HepG2 (cell line): ENCODE data around the gene SNAPC4. TPM values are rescaled to one million over a fixed set of nuclear protein-coding genes. Genes with fewer than 3 reads are reported as not detected.

Experiments
- ATAC-seq: fragments of 200-7000 bp; cut with Tn5 transposase; 3 replicates; pipeline ENCODE4 v1.9.1; 2020; ENCODE audit warnings: mild to moderate bottlenecking, moderate library complexity
- BruUV-seq: library from RNA; stranded (reverse); fragments of 400-500 nt; replicated peaks from 2 replicates; lab custom pipeline; 2021; lab: Mats Ljungman, UMichigan
- CTCF ChIA-PET: fragments of 300-600 bp; formaldehyde crosslinking; extraction: SDS; loops from one replicate; lab custom pipeline; 2021; ENCODE audit warnings: low total read pairs, inconsistent platforms, low intra/inter-chr PET ratio; lab: Yijun Ruan, JAX
- POLR2A ChIA-PET: fragments of 350-600 bp; sonication (Branson Sonifier 250); formaldehyde crosslinking; loops from one replicate; lab custom pipeline; 2020; ENCODE audit warnings: antibody characterized with exemption, inconsistent platforms; lab: Yijun Ruan, JAX
- DNase-seq: peaks from one replicate; pipeline ENCODE4 v3.0.0-alpha.2; 2015; ENCODE audit warnings: low spot score
- FAIRE-seq: peaks from 3 replicates; lab custom pipeline; 2011; peaks lifted over from hg19 to GRCh38; lab: Jason Lieb, UNC
- H2AFZ ChIP-seq: one replicate; pipeline ENCODE4 v1.6.1; 2011; ENCODE audit warnings: low read length, inconsistent platforms
- H3K27ac ChIP-seq: fragments of 300-600 bp; 3 replicates; pipeline ENCODE4 v1.8.0; 2011; ENCODE audit warnings: mixed run types, mild to moderate bottlenecking, mixed read lengths, low read length, inconsistent platforms; ENCODE audit not compliant: insufficient read depth; ENCODE audit errors: extremely low read length
- H3K27me3 ChIP-seq, 2 experiments: fragments of 200-600 bp in 1 of 2; 2 replicates in 1 of 2; 3 replicates in 1 of 2; pipeline versions ENCODE4 v1.6.0 to v1.8.0; 2011; ENCODE audit warnings: low read length in 2 of 2, mild to moderate bottlenecking in 2 of 2, moderate library complexity in 2 of 2, inconsistent platforms in 1 of 2; ENCODE audit not compliant: insufficient read depth in 2 of 2, control insufficient read depth in 1 of 2
- H3K36me3 ChIP-seq, 2 experiments: fragments of 200-600 bp in 1 of 2; replicated peaks in 1 of 2; 2 replicates in 1 of 2; 3 replicates in 1 of 2; pipeline versions ENCODE4 v1.5.1 to v1.8.0; 2011; ENCODE audit warnings: low read length in 2 of 2, inconsistent platforms in 1 of 2; ENCODE audit not compliant: insufficient read depth in 2 of 2, control insufficient read depth in 1 of 2
- H3K4me1 ChIP-seq: 2 replicates; pipeline ENCODE4 v1.5.1; 2012; ENCODE audit warnings: low read length, inconsistent platforms; ENCODE audit not compliant: insufficient read depth
- H3K4me2 ChIP-seq: 2 replicates; pipeline ENCODE4 v1.6.0; 2011; ENCODE audit warnings: low read depth, low read length, inconsistent platforms
- H3K4me3 ChIP-seq, 3 experiments: fragments of 200-600 bp in 1 of 3; sonication (generic), shearing (Covaris generic) in 1 of 3; replicated peaks in 1 of 3; 2 replicates each; pipeline ENCODE4 v1.5.1; 2011 to 2016; ENCODE audit warnings: low read length in 3 of 3, inconsistent platforms in 2 of 3, low read depth in 2 of 3, mild to moderate bottlenecking in 2 of 3, control low read depth in 1 of 3, mixed read lengths in 1 of 3; ENCODE audit not compliant: insufficient read depth in 1 of 3
- H3K79me2 ChIP-seq: one replicate; pipeline ENCODE4 v1.6.1; 2011; ENCODE audit warnings: low read length, inconsistent platforms; ENCODE audit not compliant: insufficient read depth
- H3K9ac ChIP-seq: 2 replicates; pipeline ENCODE4 v1.6.0; 2011; ENCODE audit warnings: mild to moderate bottlenecking, low read depth, low read length, inconsistent platforms; ENCODE audit not compliant: insufficient read depth
- H3K9me3 ChIP-seq: 2 replicates; pipeline ENCODE4 v1.5.1; 2012; ENCODE audit warnings: mild to moderate bottlenecking, low read length
- H4K20me1 ChIP-seq: 2 replicates; pipeline ENCODE4 v1.6.0; 2011; ENCODE audit warnings: inconsistent platforms, mild to moderate bottlenecking, low read length, moderate library complexity; ENCODE audit not compliant: insufficient read depth
- ASH2L ChIP-seq: fragments of 300-600, 200-600 bp; sonication (generic); IDR thresholded peaks from 2 replicates; pipeline ENCODE4 v1.7.0; 2017; ENCODE audit warnings: low read depth, mild to moderate bottlenecking, moderate library complexity, mixed read lengths, low read length; ENCODE audit not compliant: insufficient read length
- HBP1 ChIP-seq: IDR thresholded peaks from 2 replicates; pipeline ENCODE4 v1.6.1; 2016; ENCODE audit warnings: low read depth, control low read depth
- KDM4B ChIP-seq: sonication (generic); formaldehyde crosslinking; IDR thresholded peaks from 2 replicates; pipeline ENCODE4 v1.4.0; 2020; ENCODE audit warnings: missing genetic modification reagents
- POLR2G ChIP-seq: fragments of 200-400 bp; formaldehyde crosslinking; IDR thresholded peaks from 2 replicates; pipeline ENCODE4 v1.6.1; 2018; ENCODE audit warnings: mild to moderate bottlenecking, low read depth, low read length, moderate library complexity
- RARA ChIP-seq: IDR thresholded peaks from 2 replicates; pipeline ENCODE4 v1.6.1; 2016; ENCODE audit warnings: missing genetic modification reagents, missing compliant biosample characterization
- ZBTB38 ChIP-seq: sonication (generic); formaldehyde crosslinking; IDR thresholded peaks from 2 replicates; pipeline ENCODE4 v1.5.1; 2020; ENCODE audit warnings: mild to moderate bottlenecking, missing genetic modification reagents
- ZNF768 ChIP-seq: sonication (generic); formaldehyde crosslinking; IDR thresholded peaks from 2 replicates; pipeline ENCODE4 v1.4.0; 2020; ENCODE audit warnings: missing genetic modification reagents
- WGBS: methylation state at CpG from one replicate; pipeline ENCODE4 v1.1.6; 2017; ENCODE audit warnings: low lambda C conversion rate; 5-methylcytosine and 5-hydroxymethylcytosine counted together
- in situ Hi-C: cut with HindIII; loops from 2 replicates; pipeline ENCODE4 v1.10.0; 2017; ENCODE audit warnings: low pct_unique_long_range_greater_than_20kb; ENCODE audit not compliant: extremely low pct_ligation_motif_present
- intact Hi-C: fragments of 100-400 bp; cut with micrococcal nuclease; formaldehyde crosslinking; loops from one replicate; pipeline ENCODE4 v1.10.0; 2022; ENCODE audit not compliant: unreplicated experiment
- polyA plus RNA-seq, 8 experiments: library from polyadenylated mRNA; depleted of rRNA in 3 of 8; stranded (reverse) in 7 of 8; unstranded in 1 of 8; fragments of >200 nt; fragmentation: Illumina TruSeq in 4 of 8; extraction: Trizol in 4 of 8; gene quantifications; 2 replicates each; pipeline versions ENCODE4 v1.2.1 to v1.2.3, GENCODE V29; 2011 to 2016; ENCODE audit warnings: low read depth in 4 of 8, missing spikeins in 1 of 8, mixed read lengths in 1 of 8; ENCODE audit not compliant: insufficient read depth in 1 of 8
- total RNA-seq, 5 experiments: library from RNA; depleted of rRNA; stranded (reverse); fragments of >200 nt; fragmentation: Illumina TruSeq; extraction: Trizol; gene quantifications; 2 replicates each; pipeline ENCODE4 v1.2.3, GENCODE V29; 2016; ENCODE audit warnings: low read depth in 1 of 5

SNAPC4 gene
- total and polyA plus RNA-seq, 2 of the 13 experiments (the other 11 are each of a cell fraction or from before 2014, with no cell fraction given): 2.0 to 6.0 TPM

- Histone ChIP-seq H3K27me3 (no peaks in the 10 kb centered on the region; a peak in 1 of 5 replicates), H3K4me3 (no peak overlapping the region), H3K9ac (no peak overlapping the region), H4K20me1 (no peaks in the 10 kb centered on the region), H3K4me1 (peaks cover 24% of the 10 kb centered on the region), H2AFZ (no peak overlapping the region), H3K9me3 (no peaks in the 10 kb centered on the region), H3K36me3 (peaks cover 30 to 66% of the 10 kb centered on the region in 2 experiments; a peak in 4 of 5 replicates), H3K79me2 (peaks cover 4% of the 10 kb centered on the region), H3K27ac (no peak overlapping the region), H3K4me2 (no peak overlapping the region)
- DNase-seq (no peak), ATAC-seq (no peak), FAIRE-seq (no peak)
- TF ChIP-seq POLR2G (no peak), ASH2L (no peak), KDM4B (CRISPR knock-in tag) (no peak), RARA (CRISPR knock-in tag) (no peak), ZNF768 (CRISPR knock-in tag) (peak; percentile 90)
- in situ Hi-C loops: loop anchor here (5.0 kb wide), 1 partner anchor 34 kb away; no protein-coding TSS in a partner anchor
- intact Hi-C loops: no loop called here
- no TSS peak for BruUV-seq
- CTCF ChIA-PET: no interaction called here
- 98% methylated on average over 7 of the region's 7 CpGs for WGBS
- POLR2A ChIA-PET: interaction anchor here (1.6 kb wide), 1 partner anchor 81 kb away, joined by 3 read pairs; no protein-coding TSS in a partner anchor
Measured at GRCh38 chr9:136443687-136444086, 43.7 kb upstream of the SNAPC4 start.

- Histone ChIP-seq H3K27ac (peak overlapping the region; percentile 76), H3K4me3 (no peak overlapping the region), H3K36me3 (peaks cover 28 to 62% of the 10 kb centered on the region in 2 experiments; a peak in 4 of 5 replicates), H3K27me3 (no peaks in the 10 kb centered on the region; a peak in 1 of 5 replicates), H3K9ac (no peak overlapping the region), H3K9me3 (no peaks in the 10 kb centered on the region), H2AFZ (no peak overlapping the region), H3K4me1 (peaks cover 27% of the 10 kb centered on the region), H3K4me2 (no peak overlapping the region), H3K79me2 (peaks cover 10% of the 10 kb centered on the region), H4K20me1 (0 out of 2 replicates have a peak, but pooled peaks cover 2% of the 10 kb centered on the region)
- POLR2A ChIA-PET: interaction anchor here (1.1 kb wide), 1 partner anchor 98 kb away, joined by 3 read pairs; no protein-coding TSS in a partner anchor
- in situ Hi-C loops (loop anchor here (5.0 kb wide), 1 partner anchor 34 kb away; no protein-coding TSS in a partner anchor), intact Hi-C loops (no loop called here)
- 96% methylated on average over 15 of the region's 15 CpGs for WGBS
- peak; percentile 56; the same call in 1 of the 2 replicates for TF ChIP-seq ZBTB38 (CRISPR knock-in tag)
- TF ChIP-seq HBP1: no peak
- CTCF ChIA-PET: no interaction called here
- FAIRE-seq (no peak), ATAC-seq (no peak), DNase-seq (no peak)
- BruUV-seq: no TSS peak
Measured at GRCh38 chr9:136443087-136443486, 43.1 kb upstream of the SNAPC4 start.
